Bronchial epithelial cell (primary cell): ENCODE data around the gene BRD1. TPM values are rescaled to one million over a fixed set of nuclear protein-coding genes. Genes with fewer than 3 reads are reported as not detected.

Source experiments
- DNase-seq: peaks from one replicate; pipeline ENCODE4 v3.0.0-alpha.2; 2010; ENCODE audit warnings: low read depth
- FAIRE-seq: peaks from 2 replicates; lab custom pipeline; 2011; peaks lifted over from hg19 to GRCh38; lab: Jason Lieb, UNC
- H3K27me3 ChIP-seq: 2 replicates; pipeline ENCODE4 v1.5.1; 2011; ENCODE audit warnings: low read length; ENCODE audit not compliant: control insufficient read depth, insufficient read depth
- H3K36me3 ChIP-seq: 2 replicates; pipeline ENCODE4 v1.5.1; 2011; ENCODE audit warnings: low read length; ENCODE audit not compliant: control insufficient read depth, insufficient read depth
- H3K4me3 ChIP-seq: 2 replicates; pipeline ENCODE4 v1.5.1; 2011; ENCODE audit warnings: mild to moderate bottlenecking, low read depth, low read length, control low read depth
- total RNA-seq: library from RNA; depleted of rRNA; stranded (reverse); fragments of >200 nt; gene quantifications from 2 replicates; pipeline ENCODE4 v1.2.1, GENCODE V29; 2014
- TF ChIP-seq, protein P1 (sequence below): IDR thresholded peaks from 2 replicates; pipeline ENCODE4 v1.5.1; 2011; ENCODE audit warnings: mild to moderate bottlenecking, moderate library complexity, low read length, control low read depth, inconsistent platforms; ENCODE audit not compliant: insufficient read depth, severe bottlenecking

BRD1 gene
- total RNA-seq, 1 donor from 2014 or later = 18.2 TPM

GRCh38 chr22:49768951-49769690, 58.6 kb downstream of the BRD1 start:
- Histone ChIP-seq H3K4me3 (no peak overlapping the region), H3K27me3 (no peaks in the 10 kb centered on the region), H3K36me3 (peaks cover 2% of the 10 kb centered on the region)
- FAIRE-seq (no peak), DNase-seq (no peak)
- TF ChIP-seq, protein P1, sequence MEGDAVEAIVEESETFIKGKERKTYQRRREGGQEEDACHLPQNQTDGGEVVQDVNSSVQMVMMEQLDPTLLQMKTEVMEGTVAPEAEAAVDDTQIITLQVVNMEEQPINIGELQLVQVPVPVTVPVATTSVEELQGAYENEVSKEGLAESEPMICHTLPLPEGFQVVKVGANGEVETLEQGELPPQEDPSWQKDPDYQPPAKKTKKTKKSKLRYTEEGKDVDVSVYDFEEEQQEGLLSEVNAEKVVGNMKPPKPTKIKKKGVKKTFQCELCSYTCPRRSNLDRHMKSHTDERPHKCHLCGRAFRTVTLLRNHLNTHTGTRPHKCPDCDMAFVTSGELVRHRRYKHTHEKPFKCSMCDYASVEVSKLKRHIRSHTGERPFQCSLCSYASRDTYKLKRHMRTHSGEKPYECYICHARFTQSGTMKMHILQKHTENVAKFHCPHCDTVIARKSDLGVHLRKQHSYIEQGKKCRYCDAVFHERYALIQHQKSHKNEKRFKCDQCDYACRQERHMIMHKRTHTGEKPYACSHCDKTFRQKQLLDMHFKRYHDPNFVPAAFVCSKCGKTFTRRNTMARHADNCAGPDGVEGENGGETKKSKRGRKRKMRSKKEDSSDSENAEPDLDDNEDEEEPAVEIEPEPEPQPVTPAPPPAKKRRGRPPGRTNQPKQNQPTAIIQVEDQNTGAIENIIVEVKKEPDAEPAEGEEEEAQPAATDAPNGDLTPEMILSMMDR = no peak

DNA sequence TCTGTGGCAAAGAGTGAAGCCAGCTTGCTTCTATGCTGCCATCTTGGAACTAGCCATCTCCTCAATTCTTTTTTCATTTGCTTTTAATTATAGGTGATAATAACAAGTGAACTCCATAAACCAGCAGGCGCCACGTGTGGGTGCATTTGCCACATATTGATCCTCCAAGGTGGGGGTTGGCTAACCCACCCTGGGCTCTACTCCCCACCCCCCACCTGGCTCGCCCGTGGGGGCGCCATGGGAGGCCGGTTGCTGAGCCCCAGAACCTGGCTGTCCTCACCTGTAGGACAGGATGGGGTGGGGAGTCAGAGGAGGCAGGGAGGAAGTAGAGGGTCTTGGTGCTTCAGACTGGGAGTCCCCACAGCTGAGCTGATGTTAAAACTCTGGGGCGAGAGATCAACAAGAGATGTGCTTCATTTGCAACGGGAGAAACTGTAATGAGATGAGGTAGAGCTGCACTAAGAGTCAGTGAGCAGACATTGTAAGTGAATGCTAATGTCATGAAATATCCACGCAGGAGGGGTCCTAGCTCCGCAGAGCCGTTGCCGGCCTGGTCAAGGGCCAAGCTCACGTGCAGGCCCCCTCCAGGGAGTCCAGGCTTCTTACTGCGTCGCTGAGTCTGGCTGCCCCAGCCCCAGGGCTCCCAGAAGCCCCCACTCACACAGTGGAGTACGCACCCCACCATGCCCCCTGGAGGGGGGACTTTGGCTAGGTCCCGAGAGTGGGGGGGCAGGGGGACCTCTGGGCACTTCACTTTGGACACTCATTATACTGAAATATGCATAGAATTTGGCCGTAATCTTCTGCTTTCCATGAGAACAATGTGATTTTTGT, 59.4 kb downstream of the BRD1 start:
- Histone ChIP-seq H3K36me3 (peaks cover 2% of the 10 kb centered on the region), H3K4me3 (no peak overlapping the region), H3K27me3 (no peaks in the 10 kb centered on the region)
- TF ChIP-seq, protein P1 = no peak
- no peak for DNase-seq
- FAIRE-seq = no peak

- FAIRE-seq (no peak), DNase-seq (peak; percentile 64)
- no peak overlapping the region for H3K4me3 ChIP-seq
- H3K36me3 ChIP-seq = peaks cover under 1% of the 10 kb centered on the region
- no peaks in the 10 kb centered on the region for H3K27me3 ChIP-seq
- TF ChIP-seq, protein P1 = peak; percentile 68
Measured at GRCh38 chr22:49767355-49768062, 60.2 kb downstream of the BRD1 start.

GRCh38 chr22:49765951-49766350, 61.7 kb downstream of the BRD1 start:
- DNase-seq (no peak), FAIRE-seq (no peak)
- H3K27me3 ChIP-seq = no peaks in the 10 kb centered on the region
- H3K4me3 ChIP-seq = no peak overlapping the region
- TF ChIP-seq, protein P1 = no peak
- H3K36me3 ChIP-seq = no peaks in the 10 kb centered on the region

DNA sequence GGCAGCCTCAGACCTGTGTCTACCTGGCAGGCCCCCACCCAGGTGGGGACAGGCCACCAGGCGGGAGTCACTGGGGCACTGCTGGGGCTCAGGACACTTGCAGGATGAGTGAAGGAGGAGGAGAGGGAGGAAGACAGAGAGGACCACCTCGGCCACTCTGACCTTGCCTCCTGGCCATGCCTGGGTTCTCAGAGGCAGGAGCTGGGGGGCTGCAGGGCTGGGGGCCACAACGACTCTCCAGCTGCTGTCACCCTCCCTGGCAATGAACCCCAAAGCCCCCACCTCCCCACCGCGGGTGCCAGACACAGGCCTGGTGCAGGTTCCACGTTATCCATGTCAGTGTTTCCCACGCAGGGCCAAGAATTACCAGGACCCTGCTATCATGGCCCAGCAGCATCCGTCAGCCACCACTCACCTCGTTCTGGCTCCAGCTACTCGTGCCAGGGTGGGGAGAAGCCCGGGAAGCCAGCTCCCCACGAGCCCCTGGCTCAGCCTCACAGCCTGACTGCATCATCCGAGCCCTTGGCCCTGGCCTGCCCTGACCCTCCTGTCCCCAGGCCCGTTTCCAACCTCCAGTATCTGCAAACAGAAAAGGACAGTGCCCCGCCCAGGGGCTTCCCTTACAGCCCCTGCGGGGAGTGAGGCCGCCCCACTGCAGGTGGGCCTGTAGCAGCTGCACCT, 62.4 kb downstream of the BRD1 start:
- no peak for FAIRE-seq
- H3K27me3 ChIP-seq = no peaks in the 10 kb centered on the region
- DNase-seq = no peak
- TF ChIP-seq, protein P1 = no peak
- H3K4me3 ChIP-seq = no peak overlapping the region
- H3K36me3 ChIP-seq = no peaks in the 10 kb centered on the region
